Activated B cell treated with CpG ODN at 0.5 μM for 24 hours (primary cell): ENCODE measurements around the gene COL4A1. TPM values are rescaled to one million over a fixed set of nuclear protein-coding genes. Genes with fewer than 3 reads are reported as not detected.

ENCODE experiments used
- ATAC-seq: fragments of 200-7000 bp; cut with Tn5 transposase; one replicate; pipeline ENCODE4 v1.10.0; 2021; ENCODE audit warnings: low read depth, mild to moderate bottlenecking, moderate library complexity
- CTCF ChIA-PET: fragments of 350-600 bp; sonication (Branson Sonifier 250); formaldehyde crosslinking; loops from one replicate; lab custom pipeline; 2021; ENCODE audit warnings: antibody characterized with exemption; lab: Charles Lee
- POLR2A ChIA-PET: fragments of 350-600 bp; sonication (Branson Sonifier 250); formaldehyde crosslinking; loops from one replicate; lab custom pipeline; 2021; ENCODE audit warnings: antibody characterized with exemption; lab: Charles Lee
- DNase-seq: peaks from one replicate; pipeline ENCODE4 v3.0.0; 2022
- H3K27ac Mint-ChIP-seq: one replicate; pipeline ENCODE4 v1.8.0; 2020; ENCODE audit warnings: mixed read lengths
- H3K27me3 Mint-ChIP-seq: one replicate; pipeline ENCODE4 v1.8.0; 2021; ENCODE audit warnings: mixed read lengths
- H3K36me3 Mint-ChIP-seq: one replicate; pipeline ENCODE4 v1.8.0; 2021; ENCODE audit warnings: low read depth, mixed read lengths
- H3K4me1 Mint-ChIP-seq: one replicate; pipeline ENCODE4 v1.8.0; 2021; ENCODE audit warnings: mixed read lengths
- H3K4me3 Mint-ChIP-seq: one replicate; pipeline ENCODE4 v1.8.0; 2020; ENCODE audit warnings: mild to moderate bottlenecking, mixed read lengths
- H3K9me3 Mint-ChIP-seq: one replicate; pipeline ENCODE4 v1.8.0; 2020; ENCODE audit warnings: mixed read lengths
- intact Hi-C: fragments of 100-400 bp; cut with micrococcal nuclease; formaldehyde crosslinking; loops from one replicate; pipeline ENCODE4 v1.15.1; 2024
- total RNA-seq: library from RNA; stranded (reverse); gene quantifications from 2 replicates; pipeline ENCODE4 v1.2.3, GENCODE V29; 2022
- TF ChIP-seq, protein P1 (sequence below): fragments of 200-600 bp; IDR thresholded peaks from one replicate; pipeline ENCODE4 v1.8.0; 2022; ENCODE audit warnings: antibody characterized with exemption, mild to moderate bottlenecking

COL4A1 gene
- total RNA-seq, 1 donor from 2014 or later: not detected

DNA sequence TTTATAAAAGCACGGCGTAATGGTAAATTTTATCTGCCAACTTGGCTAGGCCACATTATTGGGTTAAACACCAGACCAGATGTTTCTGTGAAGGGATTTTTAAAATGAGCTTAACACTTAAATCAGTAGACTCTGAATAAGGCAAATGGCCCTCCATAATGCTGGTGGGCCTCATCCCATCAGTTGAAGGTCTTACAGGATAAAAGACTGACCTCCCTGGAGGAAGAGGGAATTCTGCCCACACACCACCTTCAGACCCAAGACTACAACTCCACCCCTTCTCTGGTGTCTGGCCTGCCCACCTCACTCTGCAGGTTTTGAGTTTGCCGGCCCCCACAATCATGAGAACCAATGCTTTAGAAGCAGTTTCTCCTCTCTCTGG, 96.4 kb downstream of the COL4A1 start:
- H3K9me3 Mint-ChIP-seq: no peaks in the 10 kb centered on the region
- POLR2A ChIA-PET: no interaction called here

GRCh38 chr13:110209950-110210603, 96.9 kb downstream of the COL4A1 start:
- no peaks in the 10 kb centered on the region for H3K4me1 Mint-ChIP-seq
- POLR2A ChIA-PET: no interaction called here
- H3K4me3 Mint-ChIP-seq: no peak overlapping the region
- no peak for ATAC-seq
- CTCF ChIA-PET: no interaction called here
- no peak for DNase-seq
- no peaks in the 10 kb centered on the region for H3K27me3 Mint-ChIP-seq
- TF ChIP-seq, protein P1, sequence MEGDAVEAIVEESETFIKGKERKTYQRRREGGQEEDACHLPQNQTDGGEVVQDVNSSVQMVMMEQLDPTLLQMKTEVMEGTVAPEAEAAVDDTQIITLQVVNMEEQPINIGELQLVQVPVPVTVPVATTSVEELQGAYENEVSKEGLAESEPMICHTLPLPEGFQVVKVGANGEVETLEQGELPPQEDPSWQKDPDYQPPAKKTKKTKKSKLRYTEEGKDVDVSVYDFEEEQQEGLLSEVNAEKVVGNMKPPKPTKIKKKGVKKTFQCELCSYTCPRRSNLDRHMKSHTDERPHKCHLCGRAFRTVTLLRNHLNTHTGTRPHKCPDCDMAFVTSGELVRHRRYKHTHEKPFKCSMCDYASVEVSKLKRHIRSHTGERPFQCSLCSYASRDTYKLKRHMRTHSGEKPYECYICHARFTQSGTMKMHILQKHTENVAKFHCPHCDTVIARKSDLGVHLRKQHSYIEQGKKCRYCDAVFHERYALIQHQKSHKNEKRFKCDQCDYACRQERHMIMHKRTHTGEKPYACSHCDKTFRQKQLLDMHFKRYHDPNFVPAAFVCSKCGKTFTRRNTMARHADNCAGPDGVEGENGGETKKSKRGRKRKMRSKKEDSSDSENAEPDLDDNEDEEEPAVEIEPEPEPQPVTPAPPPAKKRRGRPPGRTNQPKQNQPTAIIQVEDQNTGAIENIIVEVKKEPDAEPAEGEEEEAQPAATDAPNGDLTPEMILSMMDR: no peak
- intact Hi-C loops: no loop called here
- H3K27ac Mint-ChIP-seq: no peak overlapping the region
- no peaks in the 10 kb centered on the region for H3K36me3 Mint-ChIP-seq
- H3K9me3 Mint-ChIP-seq: no peaks in the 10 kb centered on the region

More for the DNA sequence above, 96.4 kb downstream of the COL4A1 start:
- ATAC-seq: no peak
- Mint-ChIP-seq H3K36me3 (no peaks in the 10 kb centered on the region), H3K27me3 (no peaks in the 10 kb centered on the region), H3K4me1 (no peaks in the 10 kb centered on the region), H3K27ac (no peak overlapping the region), H3K4me3 (no peak overlapping the region)
- no peak for DNase-seq
- CTCF ChIA-PET: no interaction called here
- intact Hi-C loops: no loop called here
- TF ChIP-seq, protein P1: no peak

GRCh38 chr13:110208116-110208515, 98.8 kb downstream of the COL4A1 start:
- no peaks in the 10 kb centered on the region for H3K9me3 Mint-ChIP-seq
- H3K4me1 Mint-ChIP-seq: no peaks in the 10 kb centered on the region
- TF ChIP-seq, protein P1: no peak
- DNase-seq: no peak
- intact Hi-C loops: no loop called here
- H3K36me3 Mint-ChIP-seq: no peaks in the 10 kb centered on the region
- no peak overlapping the region for H3K27ac Mint-ChIP-seq
- ChIA-PET CTCF (no interaction called here), POLR2A (no interaction called here)
- no peaks in the 10 kb centered on the region for H3K27me3 Mint-ChIP-seq
- ATAC-seq: no peak
- no peak overlapping the region for H3K4me3 Mint-ChIP-seq

GRCh38 chr13:110206996-110207395, 100.0 kb downstream of the COL4A1 start:
- H3K36me3 Mint-ChIP-seq: no peaks in the 10 kb centered on the region
- H3K4me1 Mint-ChIP-seq: no peaks in the 10 kb centered on the region
- CTCF ChIA-PET: no interaction called here
- intact Hi-C loops: no loop called here
- no peak overlapping the region for H3K4me3 Mint-ChIP-seq
- POLR2A ChIA-PET: no interaction called here
- no peaks in the 10 kb centered on the region for H3K27me3 Mint-ChIP-seq
- DNase-seq (no peak), ATAC-seq (no peak)
- no peaks in the 10 kb centered on the region for H3K9me3 Mint-ChIP-seq
- no peak overlapping the region for H3K27ac Mint-ChIP-seq
- TF ChIP-seq, protein P1: no peak

- DNase-seq: no peak
- intact Hi-C loops: no loop called here
- no peaks in the 10 kb centered on the region for H3K4me1 Mint-ChIP-seq
- ATAC-seq: no peak
- H3K36me3 Mint-ChIP-seq: no peaks in the 10 kb centered on the region
- POLR2A ChIA-PET: no interaction called here
- H3K27me3 Mint-ChIP-seq: no peaks in the 10 kb centered on the region
- H3K27ac Mint-ChIP-seq: no peak overlapping the region
- H3K4me3 Mint-ChIP-seq: no peak overlapping the region
- no peaks in the 10 kb centered on the region for H3K9me3 Mint-ChIP-seq
- TF ChIP-seq, protein P1: no peak
- CTCF ChIA-PET: no interaction called here
Measured at GRCh38 chr13:110206185-110206584, 100.8 kb downstream of the COL4A1 start.
